HG03039 (cell line): ENCODE results near the gene C4BPB.
A peak's percentile ranks its signal among the peaks of the same experiment; 100 is the strongest.

Source experiments
- ATAC-seq: cut with Tn5 transposase; IDR thresholded peaks from one replicate; pipeline ENCODE4 v1.9.1; 2021; ENCODE audit warnings: mild to moderate bottlenecking, moderate library complexity; ENCODE audit not compliant: unreplicated experiment

The C4BPB gene

DNA sequence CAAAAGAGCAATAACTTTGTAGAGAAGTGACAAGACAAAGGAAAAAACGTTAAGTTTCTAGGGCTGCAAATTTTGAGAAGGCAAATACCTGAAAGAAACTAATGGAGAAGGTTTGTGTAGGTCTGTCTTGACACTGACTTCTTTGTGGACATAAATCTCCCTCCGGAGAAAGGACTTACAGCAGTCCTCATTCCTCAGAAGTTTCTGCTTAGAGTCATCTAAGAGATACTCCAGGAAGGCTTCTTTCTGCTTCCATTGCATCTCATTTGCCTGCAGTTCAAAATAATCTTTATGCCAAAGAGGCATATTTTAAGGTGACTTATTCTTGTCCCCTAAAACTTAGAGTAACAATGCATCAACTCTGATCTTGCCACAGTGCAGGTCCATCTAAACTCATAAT, 4.4 kb upstream of the C4BPB start:
- ATAC-seq, result no peak

GRCh38 chr1:207084701-207085180, 3.9 kb upstream of the C4BPB start:
- no peak for ATAC-seq

DNA sequence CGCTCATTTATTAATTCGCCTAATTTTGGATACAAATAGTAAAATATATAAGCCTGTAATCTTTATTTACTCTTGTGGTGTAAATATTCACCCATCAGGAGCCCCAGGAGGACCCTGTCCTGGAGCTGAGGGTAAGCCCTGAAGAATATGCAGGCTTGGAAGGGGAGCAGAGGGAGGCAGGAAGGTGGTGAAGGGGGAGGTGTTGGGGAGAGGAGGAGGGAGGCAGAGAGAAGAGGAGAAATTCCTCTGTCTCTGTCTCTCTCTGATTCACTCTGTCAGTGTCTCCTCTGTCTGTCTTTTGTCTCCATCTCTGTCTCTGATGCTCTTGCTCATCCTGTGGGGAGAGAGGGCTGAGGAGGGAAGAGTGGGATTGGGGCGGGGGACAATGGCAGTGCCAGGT, 2.8 kb upstream of the C4BPB start:
- ATAC-seq, result no peak

DNA sequence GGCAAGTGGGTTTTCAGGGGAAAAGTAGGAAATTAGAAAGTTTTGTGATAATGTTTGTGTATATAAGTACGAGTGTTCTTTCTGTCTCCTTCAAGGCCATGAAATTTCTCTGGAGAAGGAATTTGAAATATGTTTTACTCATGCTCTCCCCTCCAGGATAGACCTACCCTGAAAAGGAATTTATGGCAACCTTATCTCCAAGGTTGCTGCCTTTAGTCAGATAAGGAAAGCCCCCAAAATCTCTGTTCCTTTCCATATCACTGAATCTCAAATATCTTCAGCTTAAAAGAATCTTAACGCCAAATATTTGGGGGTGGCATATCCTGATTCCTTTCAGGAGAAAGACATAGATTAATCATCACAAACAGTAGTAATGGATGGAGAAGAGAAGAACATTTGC, 499 bp upstream of the C4BPB start:
- ATAC-seq, result no peak

DNA sequence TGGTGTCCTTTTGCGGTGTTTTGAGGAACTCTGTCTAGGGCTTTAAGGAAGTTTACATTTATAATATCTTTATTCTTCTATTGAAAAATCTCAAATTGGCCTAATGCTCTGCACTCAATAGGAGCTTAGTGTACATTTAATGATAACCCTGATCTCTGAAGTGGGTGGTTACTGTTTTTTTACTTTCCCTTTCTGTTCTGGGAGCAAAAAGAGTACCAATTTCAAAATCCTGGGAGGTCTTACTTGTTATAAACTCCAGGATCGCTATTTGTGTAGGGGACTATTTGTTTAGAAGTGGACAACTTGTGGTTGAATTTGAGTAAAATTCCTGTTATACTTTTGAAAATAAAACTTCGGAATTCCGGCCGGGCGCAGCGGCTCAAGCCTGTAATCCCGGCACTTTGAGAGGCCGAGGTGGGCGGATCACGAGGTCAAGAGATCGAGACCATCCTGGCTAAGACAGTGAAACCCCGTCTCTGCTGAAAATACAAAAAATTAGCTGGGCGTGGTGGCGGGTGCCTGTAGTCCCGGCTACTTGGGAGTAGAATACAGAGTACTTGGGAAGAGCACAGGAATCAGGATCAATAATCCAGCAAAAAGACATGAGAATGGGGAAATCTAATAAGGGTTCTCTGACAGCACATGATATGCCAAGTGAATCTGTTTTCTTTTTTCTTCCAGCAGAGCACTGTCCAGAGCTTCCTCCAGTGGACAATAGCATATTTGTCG, 1.1 kb downstream of the C4BPB start:
- ATAC-seq, result no peak

GRCh38 chr1:207091200-207091908, 2.7 kb downstream of the C4BPB start:
- no peak for ATAC-seq

- ATAC-seq, result no peak
Observed at GRCh38 chr1:207093944-207094343, 5.3 kb downstream of the C4BPB start.

DNA sequence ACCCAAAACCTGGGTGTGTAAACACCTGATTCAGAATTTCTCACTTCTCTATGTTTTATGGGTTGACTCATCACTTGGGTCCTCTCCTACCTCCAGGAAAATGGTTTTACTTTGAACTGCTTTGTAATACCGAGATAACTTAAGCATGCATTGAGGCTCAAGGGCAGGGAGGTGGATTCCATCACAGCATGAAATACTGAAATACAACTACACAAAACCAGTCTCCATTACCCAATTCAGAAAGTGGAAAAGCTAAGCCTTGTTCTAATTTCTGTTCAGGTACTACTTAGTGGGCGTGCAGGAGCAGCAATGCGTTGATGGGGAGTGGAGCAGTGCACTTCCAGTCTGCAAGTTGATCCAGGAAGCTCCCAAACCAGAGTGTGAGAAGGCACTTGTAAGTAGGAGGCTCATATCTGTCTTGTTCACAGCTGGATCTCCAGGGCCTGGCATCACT, 9.2 kb downstream of the C4BPB start:
- peak; percentile 92 for ATAC-seq

- ATAC-seq, result no peak
Observed at GRCh38 chr1:207101720-207102119, 13.1 kb downstream of the C4BPB start.

DNA sequence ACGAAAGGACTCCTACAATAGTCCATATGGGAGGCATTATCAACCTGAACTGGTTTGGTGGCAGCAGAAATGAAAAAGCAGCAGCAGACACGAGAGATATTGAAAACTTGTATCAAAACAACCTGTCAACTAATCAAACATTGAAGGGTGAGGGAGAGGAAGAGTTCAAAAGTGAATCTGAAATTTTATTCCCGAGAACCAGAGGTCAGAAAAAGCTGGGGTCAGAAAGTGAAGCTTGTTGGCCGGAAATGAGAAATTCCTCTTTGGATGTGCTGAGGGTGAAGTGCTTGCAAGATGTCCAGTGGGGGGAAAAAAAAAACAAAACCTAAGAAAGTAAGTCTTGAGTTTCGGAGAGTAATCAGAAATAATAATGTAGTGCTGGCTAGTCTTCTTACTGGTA, 13.5 kb downstream of the C4BPB start:
- no peak for ATAC-seq

DNA sequence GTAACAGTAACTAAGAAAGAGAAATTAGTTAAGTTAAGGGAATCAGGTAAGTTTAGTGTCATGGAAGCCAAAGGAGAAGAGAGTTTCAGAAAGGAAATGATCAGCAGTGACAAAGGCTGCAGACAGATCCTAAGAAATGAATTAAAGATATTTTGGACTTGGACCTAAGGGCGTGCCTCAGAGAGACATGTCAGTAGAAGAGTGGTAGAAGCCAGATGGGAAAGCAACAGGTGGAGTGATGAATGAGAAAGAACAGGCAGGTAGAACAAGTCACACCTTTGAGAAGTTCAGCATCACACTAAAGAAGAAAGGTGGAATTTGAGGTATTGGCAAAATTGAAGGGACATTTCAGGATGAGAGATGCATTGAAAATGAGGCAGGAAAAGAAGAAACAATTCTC, 14.0 kb downstream of the C4BPB start:
- no peak for ATAC-seq

GRCh38 chr1:207103892-207104373, 15.3 kb downstream of the C4BPB start, which contains the start of gene C4BPA:
TSS of gene C4BPA (plus strand) at chr1:207104233. CDS start at chr1:207113026, 8,793 bp downstream.
- ATAC-seq, result no peak

GRCh38 chr1:207109004-207109403, 20.3 kb downstream of the C4BPB start:
- no peak for ATAC-seq

DNA sequence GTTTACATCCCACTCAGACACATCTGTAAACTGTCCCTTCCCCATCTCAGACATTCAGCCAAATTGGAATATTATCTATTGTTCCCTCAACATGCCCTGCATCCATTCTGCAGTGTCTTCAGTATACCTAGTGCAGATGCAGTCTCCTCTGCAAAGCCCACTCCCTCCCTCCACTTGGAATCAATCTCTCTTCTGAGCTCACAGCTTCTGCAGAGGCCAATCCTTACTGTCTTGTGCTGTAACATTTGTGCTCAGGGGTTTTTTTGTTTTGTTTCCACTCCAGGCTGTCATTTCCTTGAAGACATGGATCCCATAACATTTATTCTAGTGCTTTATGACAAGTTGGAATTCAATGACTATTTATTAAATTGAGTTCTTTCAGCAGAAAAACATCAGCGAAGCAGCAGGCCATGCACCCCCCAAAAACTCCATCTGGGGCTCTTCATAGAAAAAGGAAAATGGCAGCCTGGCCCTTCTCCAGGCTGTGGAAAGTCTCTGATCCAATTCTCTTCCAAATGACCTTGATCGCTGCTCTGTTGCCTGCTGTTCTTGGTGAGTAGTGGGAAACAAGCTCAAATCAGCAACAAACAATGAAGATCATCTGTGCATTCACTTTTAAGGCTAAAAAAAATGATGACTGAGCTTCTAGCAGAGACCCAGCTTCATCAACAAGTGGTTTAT, 24.1 kb downstream of the C4BPB start:
- no peak for ATAC-seq

DNA sequence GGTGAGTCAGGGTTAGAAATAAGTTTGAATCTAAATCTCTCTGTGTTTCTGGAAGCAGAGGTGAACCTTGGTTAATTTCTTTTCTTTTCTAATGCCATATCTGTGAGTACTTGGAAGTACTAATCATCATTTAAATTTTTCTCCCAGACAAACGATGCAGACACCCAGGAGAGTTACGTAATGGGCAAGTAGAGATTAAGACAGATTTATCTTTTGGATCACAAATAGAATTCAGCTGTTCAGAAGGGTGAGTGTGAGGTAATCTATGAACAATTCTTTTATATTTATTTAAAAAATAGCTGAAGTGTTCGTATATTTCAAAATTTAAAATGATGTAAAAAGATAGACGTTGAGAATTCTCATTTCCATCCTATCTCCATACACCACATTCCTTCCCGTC, 26.6 kb downstream of the C4BPB start:
- no peak for ATAC-seq

DNA sequence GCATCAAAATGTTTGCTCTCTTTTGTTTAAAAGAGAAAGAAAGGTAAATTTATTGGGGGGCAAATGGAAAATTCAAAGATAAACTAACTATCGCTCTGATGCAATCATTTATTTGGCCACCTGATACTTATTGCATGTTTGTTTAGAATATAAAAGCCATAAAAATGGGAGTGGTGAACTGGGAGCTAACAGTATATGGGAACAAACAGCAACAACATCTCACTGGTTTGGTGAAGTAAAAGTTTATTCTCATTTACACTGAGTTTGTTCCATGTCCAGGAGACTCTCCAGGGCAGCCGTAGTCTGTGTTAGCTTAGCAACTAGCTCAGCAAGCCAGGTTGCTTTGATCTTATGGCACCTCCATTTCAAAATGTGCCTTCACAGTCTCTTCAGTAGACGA, 35.7 kb downstream of the C4BPB start:
- no peak for ATAC-seq

- no peak for ATAC-seq
Observed at GRCh38 chr1:207128336-207128921, 39.8 kb downstream of the C4BPB start.

- no peak for ATAC-seq
Observed at GRCh38 chr1:207129053-207129452, 40.4 kb downstream of the C4BPB start.

DNA sequence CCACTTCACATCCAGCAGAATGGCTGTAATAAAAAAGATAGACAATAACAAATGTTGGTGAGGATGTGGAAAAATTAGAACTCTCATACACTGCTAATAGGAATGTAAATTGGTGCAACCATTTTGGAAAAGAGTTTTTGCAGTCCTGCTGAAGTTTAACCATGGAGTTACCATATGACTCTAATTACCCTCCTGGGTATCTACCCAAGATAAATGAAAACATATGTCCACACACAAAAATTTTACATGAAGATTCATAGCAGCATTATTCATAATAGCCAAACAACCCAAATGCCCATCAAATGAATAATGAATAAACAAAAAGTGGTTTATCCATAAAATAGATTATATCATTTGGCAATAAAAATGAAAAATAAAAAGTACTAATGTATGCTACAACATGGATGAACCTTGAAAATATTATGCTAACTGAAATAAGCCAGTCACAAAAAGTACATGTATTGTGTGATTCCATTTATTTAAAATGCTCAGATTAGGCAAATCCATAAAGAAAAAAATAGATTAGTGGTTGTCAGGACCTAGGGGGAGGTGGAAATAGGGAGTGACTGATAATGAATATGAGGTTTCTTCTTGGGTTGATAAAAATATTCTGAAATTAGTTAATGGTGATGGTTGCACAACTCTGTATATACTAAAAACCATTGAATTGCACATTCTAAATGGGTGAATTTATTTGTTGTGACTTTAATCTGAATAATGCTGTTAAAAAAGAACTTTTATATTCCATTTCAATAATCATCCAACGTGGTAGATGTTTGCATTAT, 41.8 kb downstream of the C4BPB start:
- ATAC-seq, result no peak

DNA sequence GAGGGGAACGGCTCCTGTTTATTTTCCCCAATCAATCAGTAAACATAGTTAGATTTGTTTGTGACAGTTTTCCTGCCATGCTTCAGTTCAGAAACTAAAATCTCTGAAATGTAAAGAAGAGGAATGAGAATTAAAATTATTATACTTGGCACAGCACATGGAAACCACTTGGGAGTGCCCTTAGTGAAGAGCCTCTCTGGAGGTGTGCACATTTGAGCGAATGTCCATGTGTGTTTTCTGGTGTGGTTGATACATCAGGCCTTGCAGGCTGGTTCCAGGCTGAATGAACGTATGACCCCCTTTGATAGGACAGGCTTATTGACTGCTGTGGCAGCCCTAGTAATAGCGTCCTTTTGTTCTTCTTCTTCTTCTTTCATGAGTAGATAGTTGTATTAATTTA, 42.5 kb downstream of the C4BPB start:
- no peak for ATAC-seq
